AG04450 (cell line): ENCODE measurements around the gene MDH1B. TPM values are rescaled to one million over a fixed set of nuclear protein-coding genes. Genes with fewer than 3 reads are reported as not detected.

Experiments used
- CTCF ChIA-PET: fragments of 300-600, 350-600 bp; formaldehyde crosslinking; extraction: SDS; loops from one replicate; lab custom pipeline; 2022; ENCODE audit warnings: antibody characterized with exemption, inconsistent platforms; lab: Charles Lee
- POLR2A ChIA-PET: fragments of 350-600 bp; formaldehyde crosslinking; extraction: SDS; loops from one replicate; lab custom pipeline; 2021; ENCODE audit warnings: antibody characterized with exemption, inconsistent platforms; lab: Yijun Ruan, JAX
- DNase-seq: peaks from one replicate; pipeline ENCODE4 v3.0.0-alpha.2; 2011; ENCODE audit warnings: low read depth, low spot score
- H3K27ac ChIP-seq: one replicate; pipeline ENCODE4 v1.5.1; 2012; ENCODE audit warnings: low read depth, low read length, control low read depth
- H3K27me3 ChIP-seq: one replicate; pipeline ENCODE4 v1.6.0; 2012; ENCODE audit warnings: low read length; ENCODE audit not compliant: control insufficient read depth, insufficient read depth
- H3K4me3 ChIP-seq: 2 replicates; pipeline ENCODE4 v1.5.1; 2011; ENCODE audit warnings: mild to moderate bottlenecking, low read depth, low read length, control low read depth
- H3K9me3 ChIP-seq: 2 replicates; pipeline ENCODE4 v1.5.1; 2012; ENCODE audit warnings: low read length; ENCODE audit not compliant: control insufficient read depth, insufficient read depth
- polyA plus RNA-seq: library from polyadenylated mRNA; depleted of rRNA; stranded (reverse); fragments of >200 nt; gene quantifications from 2 replicates; pipeline ENCODE4 v1.2.3, GENCODE V29; 2011
- TF ChIP-seq, protein P1 (sequence below): IDR thresholded peaks from 2 replicates; pipeline ENCODE4 v1.5.1; 2011; ENCODE audit warnings: low read depth, low read length, control low read depth, inconsistent platforms

Gene MDH1B
- polyA plus RNA-seq, 1 experiment, result 1.3 TPM

DNA sequence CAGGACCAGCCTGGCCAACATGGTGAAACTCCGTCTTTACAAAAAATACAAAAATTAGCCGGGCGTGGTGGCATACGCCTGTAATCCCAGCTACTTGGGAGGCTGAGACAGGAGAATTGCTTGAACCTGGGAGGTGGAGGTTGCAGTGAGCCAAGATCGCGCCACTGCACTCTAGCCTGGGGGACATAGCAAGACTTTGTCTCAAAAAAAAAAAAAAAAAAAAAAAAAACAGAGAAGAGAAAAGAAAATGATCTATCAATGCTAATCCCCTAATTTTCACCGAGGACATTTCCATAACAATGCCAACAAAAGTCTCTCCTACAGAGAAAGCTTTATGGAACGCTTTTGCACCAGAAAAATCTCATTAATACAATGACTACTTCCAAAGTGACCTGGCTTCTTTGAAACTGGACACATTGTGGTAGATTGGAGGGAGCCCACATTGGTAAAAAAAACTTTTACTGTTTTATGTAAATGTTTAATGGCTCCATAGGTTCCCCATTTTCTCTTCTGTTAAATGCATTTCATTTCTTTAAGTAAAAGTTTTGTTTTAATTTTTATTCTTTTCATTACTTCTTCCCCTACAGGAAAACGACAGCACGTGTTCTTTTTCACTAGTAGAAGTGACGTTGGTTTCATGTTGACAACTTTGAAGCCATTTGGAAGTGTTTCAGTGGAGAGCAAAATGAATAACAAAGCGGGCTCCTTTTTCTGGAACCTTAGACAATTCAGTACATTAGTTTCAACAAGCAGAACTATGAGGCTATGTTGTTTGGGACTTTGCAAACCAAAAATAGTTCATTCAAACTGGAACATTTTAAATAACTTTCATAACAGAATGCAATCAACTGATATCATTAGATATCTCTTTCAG lies 1.2 kb upstream of the MDH1B start:
- CTCF ChIA-PET, result interaction anchor here (0.7 to 7.2 kb wide), 5 partner anchors 12 to 175 kb away, joined by 3 to 78 read pairs (median 10); no protein-coding TSS in a partner anchor

DNA sequence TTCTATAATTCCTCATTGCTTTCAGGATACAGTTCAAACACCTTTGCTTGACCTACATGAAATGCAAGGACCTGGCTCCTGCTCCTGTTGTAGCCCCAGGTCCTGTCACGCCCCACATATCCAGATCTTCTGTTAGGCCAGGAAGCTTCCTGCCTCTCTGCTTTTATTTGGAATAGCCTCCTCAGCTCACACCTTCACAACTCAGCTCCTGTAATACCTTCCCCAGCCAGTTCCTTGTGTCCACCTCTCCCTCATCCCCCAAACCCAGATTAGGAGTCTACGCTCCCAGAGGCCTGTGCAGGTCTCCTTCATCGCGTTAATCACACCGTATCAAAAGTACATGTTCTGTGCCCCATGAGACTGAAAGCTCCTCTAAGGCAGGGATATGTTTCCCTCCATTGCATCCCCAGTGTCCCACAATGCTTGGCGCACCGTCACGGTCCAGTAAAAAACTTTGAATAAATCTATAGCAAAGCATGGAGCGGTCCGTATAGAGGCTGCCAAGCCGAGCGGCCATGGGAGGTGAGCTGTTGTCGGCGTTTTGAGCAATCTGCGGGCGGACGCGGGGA lies 371 bp downstream of the MDH1B start:
- Histone ChIP-seq H3K4me3 (peak overlapping the region; percentile 87), H3K9me3 (no peaks in the 10 kb centered on the region), H3K27ac (peak overlapping the region; percentile 88), H3K27me3 (no peaks in the 10 kb centered on the region)
- TF ChIP-seq, protein P1, sequence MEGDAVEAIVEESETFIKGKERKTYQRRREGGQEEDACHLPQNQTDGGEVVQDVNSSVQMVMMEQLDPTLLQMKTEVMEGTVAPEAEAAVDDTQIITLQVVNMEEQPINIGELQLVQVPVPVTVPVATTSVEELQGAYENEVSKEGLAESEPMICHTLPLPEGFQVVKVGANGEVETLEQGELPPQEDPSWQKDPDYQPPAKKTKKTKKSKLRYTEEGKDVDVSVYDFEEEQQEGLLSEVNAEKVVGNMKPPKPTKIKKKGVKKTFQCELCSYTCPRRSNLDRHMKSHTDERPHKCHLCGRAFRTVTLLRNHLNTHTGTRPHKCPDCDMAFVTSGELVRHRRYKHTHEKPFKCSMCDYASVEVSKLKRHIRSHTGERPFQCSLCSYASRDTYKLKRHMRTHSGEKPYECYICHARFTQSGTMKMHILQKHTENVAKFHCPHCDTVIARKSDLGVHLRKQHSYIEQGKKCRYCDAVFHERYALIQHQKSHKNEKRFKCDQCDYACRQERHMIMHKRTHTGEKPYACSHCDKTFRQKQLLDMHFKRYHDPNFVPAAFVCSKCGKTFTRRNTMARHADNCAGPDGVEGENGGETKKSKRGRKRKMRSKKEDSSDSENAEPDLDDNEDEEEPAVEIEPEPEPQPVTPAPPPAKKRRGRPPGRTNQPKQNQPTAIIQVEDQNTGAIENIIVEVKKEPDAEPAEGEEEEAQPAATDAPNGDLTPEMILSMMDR, result no peak
- ChIA-PET CTCF (interaction anchor here (0.6 to 2.1 kb wide), 8 partner anchors 9 to 1411 kb away, joined by 3 to 11 read pairs (median 3); no protein-coding TSS in a partner anchor), POLR2A (interaction anchor here (0.6 to 1.4 kb wide), 2 partner anchors 551 to 946 kb away, joined by 3 to 4 read pairs; partner anchors contain the start of gene CCNYL1)
- DNase-seq, result no peak

More for the DNA sequence above, 1.2 kb upstream of the MDH1B start:
- peak overlapping the region; percentile 87 for H3K4me3 ChIP-seq
- POLR2A ChIA-PET, result interaction anchor here (0.7 to 1.4 kb wide), 2 partner anchors 423 to 945 kb away, joined by 3 to 10 read pairs; partner anchors contain the start of gene CCNYL1
- no peaks in the 10 kb centered on the region for H3K9me3 ChIP-seq
- TF ChIP-seq, protein P1, result no peak
- no peak for DNase-seq
- H3K27me3 ChIP-seq, result no peaks in the 10 kb centered on the region
- no peak overlapping the region for H3K27ac ChIP-seq

DNA sequence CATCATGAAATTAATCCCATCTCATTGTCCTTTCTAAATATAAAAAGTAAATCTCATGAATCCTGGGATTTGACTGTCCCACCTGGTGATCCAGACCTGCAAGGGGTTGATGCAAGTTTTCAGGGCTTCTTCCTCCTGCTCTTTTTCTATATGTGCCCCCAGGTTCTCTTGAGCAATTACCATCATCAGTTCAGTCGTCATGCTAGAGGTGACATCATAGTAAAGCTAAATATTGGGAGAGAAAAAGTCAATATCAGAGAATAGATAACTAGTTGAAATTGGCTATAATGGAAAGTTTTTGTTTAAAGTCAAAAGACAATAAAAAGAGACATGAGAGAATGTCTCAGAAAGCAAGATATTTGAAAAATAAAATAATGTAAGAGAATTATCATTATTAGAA lies 8.3 kb downstream of the MDH1B start:
- ChIA-PET POLR2A (no interaction called here), CTCF (no interaction called here)
- no peak overlapping the region for H3K4me3 ChIP-seq
- TF ChIP-seq, protein P1, result no peak
- DNase-seq, result no peak
- H3K9me3 ChIP-seq, result no peaks in the 10 kb centered on the region
- H3K27me3 ChIP-seq, result no peaks in the 10 kb centered on the region
- H3K27ac ChIP-seq, result no peak overlapping the region

DNA sequence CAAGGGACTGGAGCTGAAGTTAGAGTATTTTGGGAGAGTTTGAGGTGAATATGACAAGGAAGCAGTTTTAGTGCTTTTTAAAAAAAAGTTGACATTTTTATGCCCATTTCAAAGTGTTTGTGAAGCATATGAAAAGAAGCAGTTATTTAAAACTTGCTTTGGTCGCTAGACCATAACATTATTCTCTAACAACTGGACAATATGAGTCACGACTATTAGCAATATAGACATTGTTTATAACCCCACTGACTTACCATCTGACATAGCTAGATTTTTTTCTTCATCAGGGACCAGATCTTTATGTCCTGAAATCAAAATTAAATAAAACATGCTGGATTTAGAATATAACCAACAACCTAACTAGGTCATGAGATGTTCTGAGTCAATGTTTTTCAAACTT lies 24.3 kb downstream of the MDH1B start:
- H3K9me3 ChIP-seq, result no peaks in the 10 kb centered on the region
- ChIA-PET POLR2A (no interaction called here), CTCF (no interaction called here)
- no peak overlapping the region for H3K4me3 ChIP-seq
- TF ChIP-seq, protein P1, result no peak
- H3K27ac ChIP-seq, result no peak overlapping the region
- H3K27me3 ChIP-seq, result no peaks in the 10 kb centered on the region
- DNase-seq, result no peak

DNA sequence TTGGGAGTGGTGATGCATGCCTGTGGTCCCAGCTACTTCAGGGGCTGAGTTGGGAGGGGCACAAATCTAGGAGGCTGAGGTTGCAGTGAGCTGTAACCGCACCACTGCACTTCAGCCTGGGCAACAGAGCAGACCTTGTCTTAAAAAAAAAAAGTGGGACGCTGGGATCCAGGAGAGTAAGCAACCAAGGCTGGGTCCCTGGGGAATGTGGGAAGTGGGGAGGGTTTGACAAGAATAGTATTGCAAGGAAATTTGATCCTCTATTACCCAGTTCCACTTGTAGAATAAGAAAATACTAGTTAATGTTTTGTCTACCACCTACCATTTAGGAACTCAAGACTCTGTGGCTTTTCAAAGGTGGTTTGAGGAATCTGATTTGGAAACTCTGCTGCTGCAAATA lies 25.9 kb downstream of the MDH1B start:
- CTCF ChIA-PET, result no interaction called here
- Histone ChIP-seq H3K27ac (no peak overlapping the region), H3K27me3 (no peaks in the 10 kb centered on the region), H3K9me3 (no peaks in the 10 kb centered on the region), H3K4me3 (no peak overlapping the region)
- TF ChIP-seq, protein P1, result no peak
- DNase-seq, result no peak
- POLR2A ChIA-PET, result no interaction called here
